Neural crest cell (in vitro differentiated cells): ENCODE results near the gene SLC15A4. TPM values are rescaled to one million over a fixed set of nuclear protein-coding genes. Genes with fewer than 3 reads are reported as not detected.

Experiments used
- DNase-seq: peaks from one replicate; pipeline ENCODE4 v3.0.0; 2021; ENCODE audit warnings: low read depth, mixed read lengths, low spot score
- H3K27ac Mint-ChIP-seq: one replicate; pipeline ENCODE4 v1.8.0; 2021; ENCODE audit warnings: mild to moderate bottlenecking, mixed read lengths; ENCODE audit not compliant: unreplicated experiment
- H3K27me3 Mint-ChIP-seq: 2 replicates; pipeline ENCODE4 v1.8.0; 2021; ENCODE audit warnings: low read depth, mild to moderate bottlenecking, mixed read lengths
- H3K36me3 Mint-ChIP-seq: 2 replicates; pipeline ENCODE4 v1.8.0; 2021; ENCODE audit warnings: low read depth, mild to moderate bottlenecking, mixed read lengths
- H3K4me1 Mint-ChIP-seq: 2 replicates; pipeline ENCODE4 v1.8.0; 2021; ENCODE audit warnings: mixed read lengths
- H3K4me3 Mint-ChIP-seq: one replicate; pipeline ENCODE4 v1.8.0; 2021; ENCODE audit warnings: mild to moderate bottlenecking, mixed read lengths
- H3K9me3 Mint-ChIP-seq: 2 replicates; pipeline ENCODE4 v1.8.0; 2021; ENCODE audit warnings: mixed read lengths
- total RNA-seq: library from RNA; stranded (reverse); gene quantifications from 2 replicates; pipeline ENCODE4 v1.2.1, GENCODE V29; 2021
- TF ChIP-seq, protein P1 (sequence below): fragments of 200-600 bp; sonication (generic); conservative IDR thresholded peaks from 2 replicates; pipeline ENCODE4 v1.5.0; 2021; ENCODE audit warnings: antibody characterized with exemption, mild to moderate bottlenecking

Gene SLC15A4
- total RNA-seq, 1 donor from 2014 or later, result 19.4 TPM

DNA sequence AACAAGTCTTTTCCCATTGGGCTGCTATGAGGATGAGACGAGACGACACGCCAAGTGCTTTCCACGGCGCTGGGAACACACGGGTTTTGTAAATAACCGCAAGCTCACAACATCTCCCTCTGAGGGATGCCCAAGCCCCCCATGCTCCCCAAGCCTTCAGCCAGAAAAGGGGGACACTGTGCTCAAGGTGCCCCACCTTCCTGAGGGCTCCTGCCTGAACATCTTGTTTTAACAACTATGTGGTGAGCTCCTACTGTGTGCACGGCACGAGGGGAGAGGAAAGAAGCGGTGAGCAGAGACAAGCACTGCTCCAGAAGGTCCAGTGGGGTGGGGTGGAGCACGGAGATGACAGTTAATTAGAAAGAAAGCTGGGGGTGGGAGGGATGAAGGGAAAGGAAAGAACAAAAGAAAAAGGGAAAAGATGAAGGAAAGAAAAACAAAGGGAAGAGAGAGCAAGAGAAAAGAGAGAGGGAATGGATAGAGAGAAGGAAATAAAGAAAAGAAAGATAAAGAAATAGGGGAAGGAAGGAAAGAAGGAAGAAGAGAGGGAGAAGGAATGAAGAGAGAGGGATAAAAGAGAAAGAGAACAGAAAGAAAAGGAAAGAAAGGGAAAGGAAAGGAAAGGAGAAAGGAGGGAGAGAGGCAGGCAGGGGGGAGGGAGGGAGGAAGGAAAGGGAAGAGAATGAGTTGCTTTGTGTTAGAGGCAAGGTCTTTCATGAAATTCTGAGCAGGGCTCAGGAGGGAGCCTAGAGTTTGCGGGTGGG, 56.8 kb downstream of the SLC15A4 start:
- TF ChIP-seq, protein P1, sequence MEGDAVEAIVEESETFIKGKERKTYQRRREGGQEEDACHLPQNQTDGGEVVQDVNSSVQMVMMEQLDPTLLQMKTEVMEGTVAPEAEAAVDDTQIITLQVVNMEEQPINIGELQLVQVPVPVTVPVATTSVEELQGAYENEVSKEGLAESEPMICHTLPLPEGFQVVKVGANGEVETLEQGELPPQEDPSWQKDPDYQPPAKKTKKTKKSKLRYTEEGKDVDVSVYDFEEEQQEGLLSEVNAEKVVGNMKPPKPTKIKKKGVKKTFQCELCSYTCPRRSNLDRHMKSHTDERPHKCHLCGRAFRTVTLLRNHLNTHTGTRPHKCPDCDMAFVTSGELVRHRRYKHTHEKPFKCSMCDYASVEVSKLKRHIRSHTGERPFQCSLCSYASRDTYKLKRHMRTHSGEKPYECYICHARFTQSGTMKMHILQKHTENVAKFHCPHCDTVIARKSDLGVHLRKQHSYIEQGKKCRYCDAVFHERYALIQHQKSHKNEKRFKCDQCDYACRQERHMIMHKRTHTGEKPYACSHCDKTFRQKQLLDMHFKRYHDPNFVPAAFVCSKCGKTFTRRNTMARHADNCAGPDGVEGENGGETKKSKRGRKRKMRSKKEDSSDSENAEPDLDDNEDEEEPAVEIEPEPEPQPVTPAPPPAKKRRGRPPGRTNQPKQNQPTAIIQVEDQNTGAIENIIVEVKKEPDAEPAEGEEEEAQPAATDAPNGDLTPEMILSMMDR, result no peak
- peaks cover 26% of the 10 kb centered on the region for H3K27me3 Mint-ChIP-seq
- no peaks in the 10 kb centered on the region for H3K36me3 Mint-ChIP-seq
- H3K9me3 Mint-ChIP-seq, result no peaks in the 10 kb centered on the region
- peaks cover 16% of the 10 kb centered on the region for H3K4me1 Mint-ChIP-seq
- H3K27ac Mint-ChIP-seq, result no peak overlapping the region
- H3K4me3 Mint-ChIP-seq, result no peak overlapping the region
- no peak for DNase-seq

DNA sequence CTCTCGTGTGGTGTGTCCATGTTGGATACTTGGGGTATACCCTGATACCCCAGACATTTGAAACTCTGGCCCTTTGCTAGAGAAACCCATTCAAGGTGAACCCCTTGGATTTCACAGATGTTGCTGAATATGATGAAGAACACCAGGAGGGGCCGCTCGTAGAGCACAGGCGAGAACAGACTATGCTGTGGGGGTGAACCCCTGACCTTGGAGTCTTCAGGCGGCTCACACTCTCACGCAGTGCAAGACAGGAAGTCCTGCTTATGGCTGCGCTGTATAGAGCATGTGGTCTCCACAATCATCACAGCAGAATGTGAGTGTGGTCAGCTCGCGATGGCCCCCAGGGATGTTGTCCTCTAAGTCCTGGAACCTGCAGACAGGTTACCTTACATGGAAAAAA, 60.4 kb downstream of the SLC15A4 start:
- no peak overlapping the region for H3K4me3 Mint-ChIP-seq
- H3K9me3 Mint-ChIP-seq, result no peaks in the 10 kb centered on the region
- TF ChIP-seq, protein P1, result no peak
- DNase-seq, result no peak
- H3K27ac Mint-ChIP-seq, result no peak overlapping the region
- H3K36me3 Mint-ChIP-seq, result no peaks in the 10 kb centered on the region
- peaks cover 9% of the 10 kb centered on the region for H3K4me1 Mint-ChIP-seq
- peaks cover 24% of the 10 kb centered on the region for H3K27me3 Mint-ChIP-seq

DNA sequence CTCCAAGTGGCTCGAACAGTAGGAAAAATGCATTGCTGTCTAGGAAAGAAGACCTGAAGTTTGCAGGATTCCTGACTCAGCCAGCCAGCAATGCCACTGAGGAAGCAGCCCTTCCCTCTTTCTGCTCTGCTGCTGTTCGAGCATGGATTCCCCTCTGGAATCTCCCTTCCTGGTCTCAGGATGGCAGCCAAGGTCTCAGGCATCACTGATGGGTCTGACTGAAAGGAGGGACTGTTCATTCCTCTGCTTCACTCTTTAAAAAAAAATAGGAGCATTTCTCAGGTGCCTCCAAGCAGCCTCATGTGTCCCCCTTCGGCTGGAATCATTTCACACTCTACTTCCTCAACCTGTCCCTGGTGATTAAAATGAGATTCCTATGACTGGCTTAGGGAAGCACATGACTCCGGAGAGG, 62.4 kb downstream of the SLC15A4 start:
- Mint-ChIP-seq H3K27me3 (peaks cover 14% of the 10 kb centered on the region), H3K27ac (no peak overlapping the region), H3K9me3 (no peaks in the 10 kb centered on the region), H3K4me3 (no peak overlapping the region), H3K36me3 (no peaks in the 10 kb centered on the region), H3K4me1 (no peaks in the 10 kb centered on the region)
- TF ChIP-seq, protein P1, result no peak
- no peak for DNase-seq

DNA sequence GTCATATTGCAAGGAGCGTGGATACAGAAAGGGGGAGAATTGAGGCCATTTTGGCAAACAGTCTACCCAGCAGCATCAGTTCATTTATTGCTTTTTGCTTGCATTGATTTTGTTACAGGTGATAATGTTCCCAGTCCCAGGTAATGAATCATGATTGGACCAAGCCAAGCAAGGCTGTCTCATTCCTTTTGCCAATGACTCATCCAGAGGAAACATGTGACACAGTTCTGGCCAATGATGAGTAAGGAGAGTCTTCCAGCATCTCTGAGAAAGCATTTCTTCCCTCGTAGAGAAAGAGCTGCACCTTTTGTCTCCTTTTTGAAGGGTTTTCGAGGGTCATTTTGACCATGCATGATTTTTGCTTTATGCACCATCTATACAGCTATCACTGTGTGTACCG, 68.2 kb downstream of the SLC15A4 start:
- no peak overlapping the region for H3K4me3 Mint-ChIP-seq
- no peaks in the 10 kb centered on the region for H3K4me1 Mint-ChIP-seq
- no peaks in the 10 kb centered on the region for H3K9me3 Mint-ChIP-seq
- peaks cover 7% of the 10 kb centered on the region for H3K27me3 Mint-ChIP-seq
- TF ChIP-seq, protein P1, result no peak
- H3K27ac Mint-ChIP-seq, result no peak overlapping the region
- no peak for DNase-seq
- no peaks in the 10 kb centered on the region for H3K36me3 Mint-ChIP-seq

DNA sequence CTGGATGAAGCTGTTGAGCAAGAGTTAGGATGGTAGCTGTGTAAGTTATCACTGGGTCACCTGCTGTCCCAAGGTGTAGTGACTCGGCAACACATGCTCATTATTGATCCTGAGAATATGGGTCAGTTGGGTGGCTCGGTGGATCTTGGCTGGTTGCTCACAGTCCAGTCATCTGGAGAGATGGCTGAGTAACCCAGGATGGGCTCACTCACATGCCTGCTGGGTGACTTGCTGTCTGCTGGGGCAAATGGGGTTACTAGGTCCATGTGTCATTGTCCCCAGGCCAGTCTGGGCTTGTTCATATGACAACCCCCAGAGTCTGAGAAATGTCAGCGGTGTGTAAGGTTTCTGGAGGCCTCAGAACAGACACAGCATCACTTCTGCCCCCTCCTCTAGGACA, 69.5 kb downstream of the SLC15A4 start:
- DNase-seq, result no peak
- TF ChIP-seq, protein P1, result no peak
- H3K27ac Mint-ChIP-seq, result no peak overlapping the region
- H3K36me3 Mint-ChIP-seq, result no peaks in the 10 kb centered on the region
- no peak overlapping the region for H3K4me3 Mint-ChIP-seq
- H3K27me3 Mint-ChIP-seq, result peaks cover 5% of the 10 kb centered on the region
- no peaks in the 10 kb centered on the region for H3K9me3 Mint-ChIP-seq
- no peaks in the 10 kb centered on the region for H3K4me1 Mint-ChIP-seq
